K562 (cell line): ENCODE data around the gene ATP6V1A. TPM values are rescaled to one million over a fixed set of nuclear protein-coding genes. Genes with fewer than 3 reads are reported as not detected.
A peak's percentile ranks its signal among the peaks of the same experiment; 100 is the strongest.

Experiments
- ATAC-seq: fragments of 200-7000 bp; cut with Tn5 transposase; 3 replicates; pipeline ENCODE4 v1.9.1; 2020; ENCODE audit warnings: moderate library complexity
- BruUV-seq: library from RNA; stranded (reverse); fragments of 400-500 nt; replicated peaks from 2 replicates; lab custom pipeline; 2021; lab: Mats Ljungman, UMichigan
- CTCF ChIA-PET: fragments of 300-600 bp; formaldehyde crosslinking; extraction: SDS; loops from one replicate; lab custom pipeline; 2021; ENCODE audit warnings: low intra/inter-chr PET ratio; lab: Yijun Ruan, JAX
- POLR2A ChIA-PET: fragments of 300-600, 350-650 bp; sonication (Branson Sonifier 250); formaldehyde crosslinking; extraction: SDS; loops from one replicate; lab custom pipeline; 2021; ENCODE audit warnings: antibody characterized with exemption, inconsistent platforms; lab: Yijun Ruan, JAX
- DNase-seq, 4 experiments: peaks; one replicate each; pipeline versions ENCODE4 v3.0.0 to v3.0.0-alpha.2; 2011 to 2018; ENCODE audit warnings: low spot score in 3 of 4, mixed read lengths in 3 of 4; ENCODE audit errors: extremely low read depth in 1 of 4
- FAIRE-seq: peaks from 2 replicates; lab custom pipeline; 2011; peaks lifted over from hg19 to GRCh38; lab: Jason Lieb, UNC
- H2AFZ ChIP-seq: 2 replicates; pipeline ENCODE4 v1.6.0; 2011; ENCODE audit warnings: low read depth, low read length, control low read depth, inconsistent platforms
- H3K27ac ChIP-seq: fragments of 200-600 bp; 3 replicates; pipeline ENCODE4 v1.8.0; 2011; ENCODE audit warnings: low read depth, mild to moderate bottlenecking, control low read depth, inconsistent platforms, low read length, moderate library complexity, mixed read lengths; ENCODE audit errors: extremely low read depth
- H3K27me3 ChIP-seq, 2 experiments: fragments of 300-600 bp in 1 of 2; 2 replicates in 1 of 2; 3 replicates in 1 of 2; pipeline versions ENCODE4 v1.6.0 to v1.8.0; 2011; ENCODE audit warnings: inconsistent platforms in 2 of 2, low read length in 2 of 2, mild to moderate bottlenecking in 1 of 2, mixed read lengths in 1 of 2, moderate library complexity in 1 of 2; ENCODE audit not compliant: control insufficient read depth in 2 of 2, insufficient read depth in 2 of 2
- H3K36me3 ChIP-seq: fragments of 300-600 bp; 3 replicates; pipeline ENCODE4 v1.8.0; 2011; ENCODE audit warnings: mild to moderate bottlenecking, low read length, inconsistent platforms; ENCODE audit not compliant: control insufficient read depth, insufficient read depth
- H3K4me1 ChIP-seq, 2 experiments: fragments of 200-600 bp in 1 of 2; replicated peaks in 1 of 2; 2 replicates in 1 of 2; 3 replicates in 1 of 2; pipeline versions ENCODE4 v1.5.1 to v1.8.0; 2011; ENCODE audit warnings: inconsistent platforms in 2 of 2, low read length in 2 of 2, mild to moderate bottlenecking in 1 of 2, mixed read lengths in 1 of 2, moderate library complexity in 1 of 2; ENCODE audit not compliant: control insufficient read depth in 2 of 2, insufficient read depth in 2 of 2
- H3K4me2 ChIP-seq: 2 replicates; pipeline ENCODE4 v1.6.1; 2011; ENCODE audit warnings: low read length, control low read depth, inconsistent platforms, mixed read lengths; ENCODE audit not compliant: insufficient read depth
- H3K4me3 ChIP-seq: fragments of 200-600 bp; sonication (generic), shearing (Covaris generic); 2 replicates; pipeline ENCODE4 v1.5.1; 2016; ENCODE audit warnings: control low read depth, inconsistent platforms
- H3K79me2 ChIP-seq: fragments of 200-600 bp; 3 replicates; pipeline ENCODE4 v1.8.0; 2011; ENCODE audit warnings: low read length, inconsistent platforms; ENCODE audit not compliant: control insufficient read depth, insufficient read depth
- H3K9ac ChIP-seq, 2 experiments: 2 replicates each; pipeline versions ENCODE4 v1.6.0 to v1.6.1; 2011; ENCODE audit warnings: low read depth in 2 of 2, low read length in 2 of 2, control low read depth in 1 of 2, inconsistent platforms in 1 of 2, mild to moderate bottlenecking in 1 of 2, mixed read lengths in 1 of 2; ENCODE audit not compliant: insufficient read depth in 1 of 2
- H3K9me1 ChIP-seq: one replicate; pipeline ENCODE4 v1.6.0; 2011; ENCODE audit warnings: inconsistent platforms, mild to moderate bottlenecking, low read length, moderate library complexity; ENCODE audit not compliant: control insufficient read depth, insufficient read depth
- H3K9me3 ChIP-seq: replicated peaks from 2 replicates; pipeline ENCODE4 v1.5.1; 2011; ENCODE audit warnings: low read depth, low read length, inconsistent platforms; ENCODE audit not compliant: control insufficient read depth, insufficient read depth
- H4K20me1 ChIP-seq: replicated peaks from 2 replicates; pipeline ENCODE4 v1.6.1; 2011; ENCODE audit warnings: low read length, inconsistent platforms, mixed read lengths; ENCODE audit not compliant: control insufficient read depth, insufficient read depth
- ELF2 ChIP-seq: fragments of 250-450 bp; sonication (Bioruptor Pico); IDR thresholded peaks from 2 replicates; pipeline ENCODE4 v1.5.0; 2021; ENCODE audit warnings: mild to moderate bottlenecking
- HNRNPH1 ChIP-seq: fragments of 200-400 bp; formaldehyde crosslinking; optimal IDR thresholded peaks from 2 replicates; pipeline ENCODE3; 2017; ENCODE audit warnings: low read depth, mild to moderate bottlenecking, low read length, moderate library complexity
- RAD21 ChIP-seq, 2 experiments: fragments of 250-450 bp in 1 of 2; fragments of 450-650 bp in 1 of 2; sonication (Bioruptor Pico) in 1 of 2; formaldehyde crosslinking in 1 of 2; IDR thresholded peaks in 1 of 2; conservative IDR thresholded peaks in 1 of 2; 2 replicates each; pipeline versions ENCODE4 v1.4.0 to v1.8.0; 2020 to 2022; ENCODE audit warnings: mild to moderate bottlenecking in 2 of 2, moderate library complexity in 1 of 2
- SRSF1 ChIP-seq: fragments of 200-400 bp; formaldehyde crosslinking; IDR thresholded peaks from 2 replicates; pipeline ENCODE4 v1.6.1; 2017; ENCODE audit warnings: mild to moderate bottlenecking, low read depth, low read length, moderate library complexity
- THRAP3 ChIP-seq: fragments of 450-650 bp; IDR thresholded peaks from 2 replicates; pipeline ENCODE4 v1.6.1; 2016; ENCODE audit warnings: mild to moderate bottlenecking, inconsistent platforms, borderline replicate concordance
- WGBS: fragments of 100-300 bp; shearing (Covaris generic); methylation state at CpG from one replicate; pipeline ENCODE4 v1.1.6; 2016; ENCODE audit warnings: low coverage, mixed read lengths; ENCODE audit not compliant: insufficient coverage; ENCODE audit errors: missing lambda C conversion rate; 5-methylcytosine and 5-hydroxymethylcytosine counted together
- in situ Hi-C: fragments of 300-500 bp; cut with MboI; formaldehyde crosslinking; loops from 4 replicates; pipeline ENCODE4 v1.15.0; 2018; ENCODE audit warnings: inconsistent platforms, mixed read lengths
- intact Hi-C: fragments of 100-400 bp; cut with micrococcal nuclease; formaldehyde crosslinking; loops from 2 replicates; pipeline ENCODE4 v1.14.2; 2022
- polyA plus RNA-seq, 8 experiments: library from polyadenylated mRNA; depleted of rRNA in 4 of 8; stranded (reverse) in 5 of 8; unstranded in 3 of 8; fragments of >200 nt; fragmentation: Nextera tagmentation in 2 of 8; fragmentation: Illumina TruSeq in 1 of 8; extraction: Ambion mirVana in 2 of 8; extraction: Trizol in 1 of 8; gene quantifications; 2 replicates each; pipeline versions ENCODE4 v1.2.1 to v1.2.3, GENCODE V29; 2011 to 2014; ENCODE audit warnings: inconsistent platforms in 1 of 8, missing spikeins in 1 of 8
- total RNA-seq, 7 experiments: library from RNA; depleted of rRNA in 6 of 7; stranded (reverse); fragments of >200 nt in 6 of 7; fragmentation: Illumina TruSeq in 2 of 7; extraction: Trizol in 2 of 7; gene quantifications; 2 replicates each; pipeline versions ENCODE4 v1.2.1 to v1.2.3, GENCODE V29; 2011 to 2021; ENCODE audit warnings: low replicate concordance in 1 of 7
- TF ChIP-seq, protein P1 (sequence below), 3 experiments: IDR thresholded peaks in 2 of 3; conservative IDR thresholded peaks in 1 of 3; 2 replicates each; pipeline ENCODE4 v1.5.1; 2011 to 2012; ENCODE audit warnings: low read length in 3 of 3, mild to moderate bottlenecking in 3 of 3, control low read depth in 2 of 3, improper control_type of control experiment in 1 of 3, inconsistent platforms in 1 of 3, low read depth in 1 of 3, mixed read lengths in 1 of 3, moderate library complexity in 1 of 3; ENCODE audit not compliant: insufficient read depth in 2 of 3

The ATP6V1A gene
- total and polyA plus RNA-seq, 9 of the 15 experiments (the other 6 are each of a cell fraction or from before 2014, with no cell fraction given): 23.6 to 57.1 (median 39.9) TPM

DNA sequence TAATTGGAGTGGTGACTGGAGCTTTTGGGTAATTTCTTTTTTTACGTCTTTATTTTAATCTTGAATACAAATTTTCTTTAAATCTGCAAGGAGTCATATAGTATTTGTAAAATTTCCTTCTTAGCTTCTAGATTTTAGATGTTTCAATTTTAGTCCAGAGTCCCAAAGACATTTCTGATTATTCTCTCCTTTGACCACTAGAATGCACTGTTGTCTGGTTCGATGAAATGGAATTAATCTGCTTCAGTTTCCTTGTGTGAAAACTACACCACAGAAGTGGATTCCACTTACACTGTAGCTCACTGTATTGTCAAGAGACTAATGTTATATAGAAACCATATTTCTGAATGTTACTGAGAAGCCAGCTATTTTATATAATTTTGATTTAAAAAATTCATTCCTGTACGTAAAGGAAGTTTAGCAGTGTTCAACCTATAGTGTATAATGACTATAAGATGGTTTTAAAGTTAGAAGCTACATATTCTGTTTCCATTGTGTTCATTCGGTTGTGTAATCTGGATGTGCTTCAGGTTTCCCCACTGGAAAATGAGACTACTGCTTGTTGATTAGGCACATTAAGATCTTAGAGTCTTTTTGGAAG lies 97.9 kb downstream of the ATP6V1A start:
- DNase-seq: peak in 2 of 4 experiments; percentile 15 to 21
- no peak overlapping the region for H3K27ac ChIP-seq
- H3K4me1 ChIP-seq: no peaks in the 10 kb centered on the region
- BruUV-seq: no TSS peak
- H3K9ac ChIP-seq: no peak overlapping the region
- no peak overlapping the region for H3K4me3 ChIP-seq
- H3K9me1 ChIP-seq: no peaks in the 10 kb centered on the region
- H4K20me1 ChIP-seq: no peaks in the 10 kb centered on the region
- no peak for TF ChIP-seq THRAP3
- no peak for TF ChIP-seq SRSF1
- TF ChIP-seq HNRNPH1: no peak
- TF ChIP-seq, protein P1, sequence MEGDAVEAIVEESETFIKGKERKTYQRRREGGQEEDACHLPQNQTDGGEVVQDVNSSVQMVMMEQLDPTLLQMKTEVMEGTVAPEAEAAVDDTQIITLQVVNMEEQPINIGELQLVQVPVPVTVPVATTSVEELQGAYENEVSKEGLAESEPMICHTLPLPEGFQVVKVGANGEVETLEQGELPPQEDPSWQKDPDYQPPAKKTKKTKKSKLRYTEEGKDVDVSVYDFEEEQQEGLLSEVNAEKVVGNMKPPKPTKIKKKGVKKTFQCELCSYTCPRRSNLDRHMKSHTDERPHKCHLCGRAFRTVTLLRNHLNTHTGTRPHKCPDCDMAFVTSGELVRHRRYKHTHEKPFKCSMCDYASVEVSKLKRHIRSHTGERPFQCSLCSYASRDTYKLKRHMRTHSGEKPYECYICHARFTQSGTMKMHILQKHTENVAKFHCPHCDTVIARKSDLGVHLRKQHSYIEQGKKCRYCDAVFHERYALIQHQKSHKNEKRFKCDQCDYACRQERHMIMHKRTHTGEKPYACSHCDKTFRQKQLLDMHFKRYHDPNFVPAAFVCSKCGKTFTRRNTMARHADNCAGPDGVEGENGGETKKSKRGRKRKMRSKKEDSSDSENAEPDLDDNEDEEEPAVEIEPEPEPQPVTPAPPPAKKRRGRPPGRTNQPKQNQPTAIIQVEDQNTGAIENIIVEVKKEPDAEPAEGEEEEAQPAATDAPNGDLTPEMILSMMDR (IDR thresholded peaks at IDR 0.05 in 2 of 3, conservative IDR thresholded peaks at IDR 0.05 in 1 of 3; ENCODE audit: insufficient read depth in 2 of 3, low read depth in 1 of 3, low read length in 3 of 3): peak in 2 of 3 experiments; percentile 25 to 50; a peak in 3 of 6 replicates
- peak; percentile 18 to 52; a peak in 3 of 4 replicates for TF ChIP-seq RAD21 (CRISPR knock-in tag; conservative IDR thresholded peaks at IDR 0.05 in 1 of 2, IDR thresholded peaks at IDR 0.05 in 1 of 2)
- TF ChIP-seq ELF2 (CRISPR knock-in tag): no peak
- H2AFZ ChIP-seq: no peak overlapping the region
- FAIRE-seq: peak; percentile 76
- no peak overlapping the region for H3K4me2 ChIP-seq
- no peaks in the 10 kb centered on the region for H3K79me2 ChIP-seq
- no peaks in the 10 kb centered on the region for H3K27me3 ChIP-seq
- CTCF ChIA-PET: no interaction called here
- no peaks in the 10 kb centered on the region for H3K9me3 ChIP-seq
- no peaks in the 10 kb centered on the region for H3K36me3 ChIP-seq
- ATAC-seq: peak; percentile 58; the same call in 1 of the 3 replicates
- intact Hi-C loops (loop anchor here (5.0 kb wide), 1 partner anchor 107 kb away; no protein-coding TSS in a partner anchor), in situ Hi-C loops (loop anchor here (10.0 kb wide), 1 partner anchor 70 kb away; no protein-coding TSS in a partner anchor)
- WGBS: 4% methylated on average over 4 of the region's 4 CpGs
- POLR2A ChIA-PET: no interaction called here
